HEK293 (cell line): ENCODE results near the gene TLE2.

Experiments
- CTCF ChIP-seq: fragments of 450-650 bp; formaldehyde crosslinking; IDR thresholded peaks from 2 replicates; pipeline ENCODE4 v1.5.1; 2016; ENCODE audit warnings: missing biosample characterization, missing genetic modification characterization
- ZNF792 ChIP-seq: fragments of 450-650 bp; formaldehyde crosslinking; IDR thresholded peaks from 2 replicates; pipeline ENCODE4 v1.5.1; 2016; ENCODE audit warnings: missing biosample characterization, missing genetic modification characterization

- TF ChIP-seq ZNF792 (tag by site-specific recombination), result no peak
- TF ChIP-seq CTCF (tag by site-specific recombination), result no peak
Observed at GRCh38 chr19:3006075-3006767, 22.9 kb downstream of the TLE2 start.
